Peyer's patch (tissue), 4 donors: ENCODE results near the gene RBBP4.
"Not testable (repeated sequence)": the region's sequence is repeated elsewhere in the genome, so short reads cannot be mapped to it uniquely, and the experiment has no call there.

ENCODE experiments used
- CTCF ChIP-seq, 6 experiments: fragments of 450-650 bp in 4 of 6; fragments of 200-600 bp in 2 of 6; sonication (generic) in 1 of 6; IDR thresholded peaks; one replicate each; pipeline ENCODE4 v1.5.1; 2017 to 2019; ENCODE audit warnings: antibody characterized with exemption in 6 of 6, mild to moderate bottlenecking in 3 of 6, moderate library complexity in 1 of 6
- POLR2A ChIP-seq, 2 donors: fragments of 450-650 bp; IDR thresholded peaks; one replicate each; pipeline ENCODE4 v1.5.1; 2017; ENCODE audit warnings: antibody characterized with exemption in 2 of 2, mild to moderate bottlenecking in 2 of 2, moderate library complexity in 2 of 2

GRCh38 chr1:32630173-32630572 lies 20.8 kb upstream of the RBBP4 start:
- not testable (repeated sequence) for TF ChIP-seq POLR2A, CTCF (IDR thresholded peaks at IDR 0.05)
